ENCODE data around the gene SETD2. TPM values are rescaled to one million over a fixed set of nuclear protein-coding genes. Genes with fewer than 3 reads are reported as not detected.

SETD2 gene
- polyA plus RNA-seq, 1 of the 3 experiments (the other 2 are of a cell fraction): 12.1 TPM

GRCh38 chr3:46993986-46994385, 169.9 kb downstream of the SETD2 start (continued):
- no peak for TF ChIP-seq EP300 (IDR thresholded peaks at IDR 0.05; ENCODE audit: borderline replicate concordance in 1 of 2, low read depth in 1 of 2, low read length in 1 of 2)

GRCh38 chr3:46993292-46993691, 170.6 kb downstream of the SETD2 start:
- peaks cover 0 to 4% of the 10 kb centered on the region in 2 experiments for H3K36me3 ChIP-seq (replicated peaks in 1 of 2; ENCODE audit: control insufficient read depth in 1 of 2, insufficient read depth in 2 of 2, low read length in 1 of 2)
- H3K9me3 ChIP-seq: no peaks in the 10 kb centered on the region
- H3K9ac ChIP-seq: no peak overlapping the region
- peaks cover 0 to 2% of the 10 kb centered on the region in 2 experiments; a peak in 1 of 4 replicates for H3K4me1 ChIP-seq (ENCODE audit: control insufficient read depth in 1 of 2, insufficient read depth in 2 of 2, low read depth in 1 of 2, low read length in 1 of 2)
- POLR2A ChIA-PET: no interaction called here
- no peak overlapping the region for H3K4me2 ChIP-seq
- H2AFZ ChIP-seq (ENCODE audit: low read depth): no peak overlapping the region
- no peak overlapping the region for H3K27ac ChIP-seq (ENCODE audit: low read depth in 2 of 2, low read length in 1 of 2)
- no peaks in the 10 kb centered on the region for H4K20me1 ChIP-seq (ENCODE audit: insufficient read depth)
- H3K79me2 ChIP-seq (ENCODE audit: insufficient read depth): no peaks in the 10 kb centered on the region
- DNase-seq: no peak
- CTCF ChIA-PET: interaction anchor here (1.1 to 3.4 kb wide), 2 partner anchors 14 to 70 kb away, joined by 3 to 21 read pairs; no protein-coding TSS in a partner anchor
- no peak for TF ChIP-seq TAF1 (IDR thresholded peaks at IDR 0.05; ENCODE audit: borderline replicate concordance, low read depth, low read length)
- TF ChIP-seq, protein P1, sequence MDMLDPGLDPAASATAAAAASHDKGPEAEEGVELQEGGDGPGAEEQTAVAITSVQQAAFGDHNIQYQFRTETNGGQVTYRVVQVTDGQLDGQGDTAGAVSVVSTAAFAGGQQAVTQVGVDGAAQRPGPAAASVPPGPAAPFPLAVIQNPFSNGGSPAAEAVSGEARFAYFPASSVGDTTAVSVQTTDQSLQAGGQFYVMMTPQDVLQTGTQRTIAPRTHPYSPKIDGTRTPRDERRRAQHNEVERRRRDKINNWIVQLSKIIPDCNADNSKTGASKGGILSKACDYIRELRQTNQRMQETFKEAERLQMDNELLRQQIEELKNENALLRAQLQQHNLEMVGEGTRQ (IDR thresholded peaks at IDR 0.05; ENCODE audit: borderline replicate concordance, low read depth, low read length): no peak
- no peak for TF ChIP-seq EZH2phosphoT487 (IDR thresholded peaks at IDR 0.05; ENCODE audit: borderline replicate concordance, low read depth)
- no peak for TF ChIP-seq SMC3 (IDR thresholded peaks at IDR 0.05; ENCODE audit: low read depth, low read length)
- TF ChIP-seq MXI1 (IDR thresholded peaks at IDR 0.05; ENCODE audit: low read depth, low read length): no peak
- TF ChIP-seq EP300 (IDR thresholded peaks at IDR 0.05; ENCODE audit: borderline replicate concordance in 1 of 2, low read depth in 1 of 2, low read length in 1 of 2): no peak
- no peaks in the 10 kb centered on the region for H3F3A ChIP-seq (replicated peaks; ENCODE audit: insufficient read depth)
- WGBS (ENCODE audit: low lambda C conversion rate): 57% methylated on average over 1 of the region's 2 CpGs
- H3K27me3 ChIP-seq (ENCODE audit: insufficient read depth): no peaks in the 10 kb centered on the region
- no peaks in the 10 kb centered on the region for H3K9me2 ChIP-seq
- no peak overlapping the region for H3K4me3 ChIP-seq (ENCODE audit: low read depth in 2 of 2, low read length in 1 of 2)

- no peaks in the 10 kb centered on the region for H3K9me2 ChIP-seq
- H3K4me3 ChIP-seq (ENCODE audit: low read depth in 2 of 2, low read length in 1 of 2): no peak overlapping the region
- H3K4me2 ChIP-seq: no peak overlapping the region
- POLR2A ChIA-PET: no interaction called here
- H3K27me3 ChIP-seq (ENCODE audit: insufficient read depth): no peaks in the 10 kb centered on the region
- H4K20me1 ChIP-seq (ENCODE audit: insufficient read depth): no peaks in the 10 kb centered on the region
- no peak overlapping the region for H3K9ac ChIP-seq
- no peak for DNase-seq
- H2AFZ ChIP-seq (ENCODE audit: low read depth): no peak overlapping the region
- 92% methylated on average over 9 of the region's 9 CpGs for WGBS (ENCODE audit: low lambda C conversion rate)
- H3K79me2 ChIP-seq (ENCODE audit: insufficient read depth): no peaks in the 10 kb centered on the region
- TF ChIP-seq ZBTB33 (IDR thresholded peaks at IDR 0.05; ENCODE audit: borderline replicate concordance, low read depth) (no peak), RCOR1 (IDR thresholded peaks at IDR 0.05; ENCODE audit: low read length) (no peak), NRF1 (IDR thresholded peaks at IDR 0.05; ENCODE audit: low read depth, low read length) (no peak)
- TF ChIP-seq, protein P2, sequence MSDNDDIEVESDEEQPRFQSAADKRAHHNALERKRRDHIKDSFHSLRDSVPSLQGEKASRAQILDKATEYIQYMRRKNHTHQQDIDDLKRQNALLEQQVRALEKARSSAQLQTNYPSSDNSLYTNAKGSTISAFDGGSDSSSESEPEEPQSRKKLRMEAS (IDR thresholded peaks at IDR 0.05; ENCODE audit: low read depth): no peak
- CTCF ChIA-PET: interaction anchor here (3.4 kb wide), 1 partner anchor 69 kb away, joined by 21 read pairs; no protein-coding TSS in a partner anchor
- H3K9me3 ChIP-seq: no peaks in the 10 kb centered on the region
- no peaks in the 10 kb centered on the region for H3F3A ChIP-seq (replicated peaks; ENCODE audit: insufficient read depth)
- no peak overlapping the region for H3K27ac ChIP-seq (ENCODE audit: low read depth in 2 of 2, low read length in 1 of 2)
- peaks cover 0 to 2% of the 10 kb centered on the region in 2 experiments; a peak in 1 of 4 replicates for H3K4me1 ChIP-seq (ENCODE audit: control insufficient read depth in 1 of 2, insufficient read depth in 2 of 2, low read depth in 1 of 2, low read length in 1 of 2)
- H3K36me3 ChIP-seq (replicated peaks in 1 of 2; ENCODE audit: control insufficient read depth in 1 of 2, insufficient read depth in 2 of 2, low read length in 1 of 2): peaks cover 0 to 4% of the 10 kb centered on the region in 2 experiments
Observed at GRCh38 chr3:46992231-46992630, 171.7 kb downstream of the SETD2 start.
